Measurements from ENCODE around the gene GTPBP2. TPM values are rescaled to one million over a fixed set of nuclear protein-coding genes. Genes with fewer than 3 reads are reported as not detected.

GTPBP2 gene
- total RNA-seq, 1 experiment from 2014 or later, result 72.2 TPM

GRCh38 chr6:43613721-43614395 is 15.2 kb downstream of the GTPBP2 start:
- Histone ChIP-seq H3K18ac (ENCODE audit: insufficient read length, low read depth, low read length) (no peak overlapping the region), H3K79me2 (ENCODE audit: insufficient read depth, low read length) (no peaks in the 10 kb centered on the region), H2BK5ac (ENCODE audit: insufficient read length, low read length) (no peak overlapping the region), H2BK12ac (ENCODE audit: insufficient read length, low read depth, low read length) (no peak overlapping the region), H2AK5ac (ENCODE audit: insufficient read length, low read length) (no peak overlapping the region), H4K5ac (ENCODE audit: insufficient read length, low read depth, low read length) (no peak overlapping the region), H4K20me1 (ENCODE audit: control insufficient read depth, insufficient read depth, insufficient read length) (no peaks in the 10 kb centered on the region), H2BK20ac (ENCODE audit: low read depth, low read length, poor library complexity, severe bottlenecking) (no peak overlapping the region), H3K23me2 (ENCODE audit: insufficient read length, low read depth, low read length, poor library complexity, severe bottlenecking) (no peaks in the 10 kb centered on the region), H4K8ac (replicated peaks; ENCODE audit: insufficient read length, low read depth, low read length) (no peak overlapping the region), H3K56ac (ENCODE audit: insufficient read length, low read depth, low read length) (no peak overlapping the region), H3T11ph (ENCODE audit: low read length) (no peak overlapping the region), H2BK15ac (ENCODE audit: low read depth, low read length) (no peak overlapping the region), H3K14ac (ENCODE audit: insufficient read depth, low read length) (no peak overlapping the region), H3K4me2 (ENCODE audit: insufficient read depth, insufficient read length, low read length) (no peak overlapping the region), H4K91ac (ENCODE audit: insufficient read length, low read depth, low read length) (no peak overlapping the region), H3K9ac (ENCODE audit: extremely low read depth, insufficient read length, low read length) (no peak overlapping the region), H3K27ac (ENCODE audit: insufficient read length, low read depth, low read length) (no peak overlapping the region), H3K9me3 (ENCODE audit: control insufficient read depth, low read depth, low read length) (no peaks in the 10 kb centered on the region), H3K4me1 (ENCODE audit: insufficient read depth, low read length) (no peaks in the 10 kb centered on the region), H3K79me1 (ENCODE audit: insufficient read depth, low read depth, low read length, poor library complexity, severe bottlenecking) (no peaks in the 10 kb centered on the region), H3K23ac (ENCODE audit: insufficient read length, low read depth, low read length) (no peak overlapping the region), H2BK120ac (ENCODE audit: low read depth, low read length, poor library complexity, severe bottlenecking) (no peak overlapping the region), H2AFZ (ENCODE audit: low read length) (no peak overlapping the region), H3K4ac (ENCODE audit: low read depth, low read length) (no peak overlapping the region), H3K27me3 (ENCODE audit: insufficient read depth, low read length) (no peaks in the 10 kb centered on the region)
- no peak overlapping the region for H3K27ac Mint-ChIP-seq
- H3K27me3 Mint-ChIP-seq (ENCODE audit: low read depth), result no peaks in the 10 kb centered on the region
- WGBS (ENCODE audit: extremely low coverage, insufficient read length, low lambda C conversion rate), result no CpG with 5 or more reads among the region's 6 CpGs
- peaks cover 0 to 43% (median 19%) of the 10 kb centered on the region in 3 experiments; a peak in 4 of 7 replicates for H3K36me3 Mint-ChIP-seq (ENCODE audit: insufficient read depth in 1 of 3, low read depth in 3 of 3)
- H3K4me1 Mint-ChIP-seq, result no peaks in the 10 kb centered on the region
- H3K9me3 Mint-ChIP-seq, result no peaks in the 10 kb centered on the region
- TF ChIP-seq, protein P1, sequence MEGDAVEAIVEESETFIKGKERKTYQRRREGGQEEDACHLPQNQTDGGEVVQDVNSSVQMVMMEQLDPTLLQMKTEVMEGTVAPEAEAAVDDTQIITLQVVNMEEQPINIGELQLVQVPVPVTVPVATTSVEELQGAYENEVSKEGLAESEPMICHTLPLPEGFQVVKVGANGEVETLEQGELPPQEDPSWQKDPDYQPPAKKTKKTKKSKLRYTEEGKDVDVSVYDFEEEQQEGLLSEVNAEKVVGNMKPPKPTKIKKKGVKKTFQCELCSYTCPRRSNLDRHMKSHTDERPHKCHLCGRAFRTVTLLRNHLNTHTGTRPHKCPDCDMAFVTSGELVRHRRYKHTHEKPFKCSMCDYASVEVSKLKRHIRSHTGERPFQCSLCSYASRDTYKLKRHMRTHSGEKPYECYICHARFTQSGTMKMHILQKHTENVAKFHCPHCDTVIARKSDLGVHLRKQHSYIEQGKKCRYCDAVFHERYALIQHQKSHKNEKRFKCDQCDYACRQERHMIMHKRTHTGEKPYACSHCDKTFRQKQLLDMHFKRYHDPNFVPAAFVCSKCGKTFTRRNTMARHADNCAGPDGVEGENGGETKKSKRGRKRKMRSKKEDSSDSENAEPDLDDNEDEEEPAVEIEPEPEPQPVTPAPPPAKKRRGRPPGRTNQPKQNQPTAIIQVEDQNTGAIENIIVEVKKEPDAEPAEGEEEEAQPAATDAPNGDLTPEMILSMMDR (conservative IDR thresholded peaks at IDR 0.05), result no peak
- H3K4me3 Mint-ChIP-seq, result no peak overlapping the region
- no peak for DNase-seq
